GM18508 (cell line): Measurements from ENCODE around the gene EPHA4.

Experiments used
- ATAC-seq: cut with Tn5 transposase; IDR thresholded peaks from one replicate; pipeline ENCODE4 v1.9.1; 2021; ENCODE audit warnings: moderate number of reproducible peaks; ENCODE audit not compliant: insufficient read depth, unreplicated experiment

The EPHA4 gene

DNA sequence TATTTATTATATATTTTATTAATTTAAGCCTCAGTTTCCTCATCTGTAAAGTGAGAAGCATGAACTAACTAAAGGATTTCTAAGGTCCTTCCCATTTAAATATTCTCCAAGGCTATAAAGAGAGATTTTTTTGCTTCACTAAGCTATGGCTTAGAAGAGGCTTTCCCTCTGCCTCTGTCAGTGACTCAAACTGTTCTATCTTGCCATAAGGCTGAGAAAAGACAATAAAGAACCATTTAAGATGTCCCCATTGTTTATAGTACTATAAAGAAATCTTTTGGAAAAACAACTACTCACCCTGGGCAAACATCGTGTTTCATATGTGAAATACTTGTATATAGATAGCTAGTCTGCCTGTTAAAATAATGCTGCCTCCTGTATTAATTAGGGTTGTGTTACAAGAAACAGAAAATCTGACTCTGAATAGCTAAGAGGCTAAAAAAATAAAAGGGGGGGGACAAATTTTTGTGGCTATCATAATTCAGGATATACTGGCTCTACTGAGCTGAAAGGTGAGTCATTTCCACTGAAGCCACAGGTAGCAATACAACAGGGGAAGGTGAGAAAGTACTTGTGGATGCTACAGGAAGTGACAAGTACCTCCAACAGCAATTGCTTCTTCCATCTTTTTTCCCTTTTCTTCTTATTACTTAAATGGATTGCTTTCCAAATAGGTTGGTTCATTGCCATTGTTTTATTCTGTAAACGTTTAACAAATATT lies 25.4 kb downstream of the EPHA4 start:
- ATAC-seq = no peak

DNA sequence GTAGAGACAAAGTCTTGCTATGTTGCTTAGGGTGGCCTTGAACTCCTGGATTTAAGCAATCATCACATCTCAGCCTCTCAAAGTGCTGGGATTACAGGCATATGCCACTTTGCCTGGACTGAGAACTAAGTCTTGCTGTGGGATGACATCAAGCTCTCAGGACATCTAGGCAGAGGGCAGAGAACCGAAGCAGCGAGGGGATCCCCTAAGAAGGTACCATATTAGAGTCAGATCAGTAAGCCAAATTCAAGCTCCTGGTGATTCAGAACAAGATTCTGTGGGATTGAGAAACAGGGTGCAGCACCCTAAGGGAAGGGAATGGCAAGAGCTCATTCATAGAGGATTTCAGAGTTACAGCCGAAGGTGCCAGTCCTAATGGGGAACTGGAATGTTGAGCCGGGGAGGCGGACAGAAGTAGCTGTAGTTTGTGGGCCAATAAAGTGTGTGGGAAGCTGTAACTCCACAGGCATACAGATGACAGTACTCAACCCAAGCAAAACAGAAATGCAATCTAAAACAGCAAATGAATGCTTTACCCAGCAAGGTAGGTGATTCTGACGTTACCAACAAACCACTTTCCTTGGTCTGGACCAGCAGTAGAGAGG lies 30.9 kb downstream of the EPHA4 start:
- no peak for ATAC-seq

DNA sequence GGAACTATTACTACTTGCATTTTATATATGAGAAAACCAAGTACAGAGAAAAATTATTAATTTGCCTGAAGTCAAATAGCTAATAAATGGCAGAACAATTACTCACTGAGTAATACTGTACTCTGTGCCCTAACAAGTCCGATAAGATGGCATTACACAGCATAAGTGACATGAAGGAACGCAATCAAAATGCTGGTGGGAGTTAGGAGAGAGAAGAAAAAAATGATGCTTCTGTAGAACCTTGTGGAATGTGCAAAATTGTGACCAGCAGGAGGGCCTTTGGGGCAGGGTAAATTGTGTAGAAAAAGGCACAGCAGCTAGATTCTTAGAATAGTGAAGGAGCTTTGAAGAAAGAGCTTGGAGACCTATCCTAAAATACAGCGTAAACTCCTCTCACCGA lies 32.9 kb downstream of the EPHA4 start:
- no peak for ATAC-seq

DNA sequence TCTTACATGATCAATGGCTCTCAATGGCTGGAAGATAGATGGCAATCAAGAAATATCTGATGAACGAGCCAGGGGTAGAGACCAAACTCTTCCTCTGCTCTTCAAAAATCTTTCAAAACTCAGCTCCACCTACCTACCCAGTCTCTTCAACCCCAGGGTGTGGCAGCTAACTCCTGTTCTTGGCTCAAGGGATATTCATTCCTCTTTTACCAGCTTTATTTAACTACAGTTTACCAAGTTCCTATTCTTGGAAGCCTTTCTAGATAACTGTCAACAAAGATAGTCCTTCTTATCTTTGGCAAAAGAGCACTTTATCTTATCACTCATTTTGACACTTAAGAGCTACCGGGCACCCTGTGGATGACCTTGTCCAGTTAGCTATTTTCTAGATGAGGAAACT lies 36.3 kb downstream of the EPHA4 start:
- no peak for ATAC-seq

DNA sequence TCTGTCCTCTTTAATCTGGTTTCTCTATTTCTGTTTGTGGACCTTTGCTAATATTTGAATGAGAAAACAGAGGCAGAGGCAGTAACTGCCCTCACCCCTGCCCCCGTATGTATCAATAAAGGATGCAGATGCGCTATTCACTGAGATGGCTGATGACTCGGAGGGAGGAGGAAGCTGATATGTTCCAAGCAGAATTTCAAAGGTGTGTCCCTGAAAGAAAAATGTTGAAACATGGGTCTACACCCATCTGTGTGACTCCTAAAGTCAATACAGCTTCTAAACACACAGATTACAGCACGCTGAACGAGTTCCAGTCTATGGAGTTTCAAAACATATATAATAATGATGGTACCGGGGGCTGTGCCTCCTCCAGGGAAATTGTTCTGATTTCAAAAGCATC lies 38.8 kb downstream of the EPHA4 start:
- no peak for ATAC-seq

DNA sequence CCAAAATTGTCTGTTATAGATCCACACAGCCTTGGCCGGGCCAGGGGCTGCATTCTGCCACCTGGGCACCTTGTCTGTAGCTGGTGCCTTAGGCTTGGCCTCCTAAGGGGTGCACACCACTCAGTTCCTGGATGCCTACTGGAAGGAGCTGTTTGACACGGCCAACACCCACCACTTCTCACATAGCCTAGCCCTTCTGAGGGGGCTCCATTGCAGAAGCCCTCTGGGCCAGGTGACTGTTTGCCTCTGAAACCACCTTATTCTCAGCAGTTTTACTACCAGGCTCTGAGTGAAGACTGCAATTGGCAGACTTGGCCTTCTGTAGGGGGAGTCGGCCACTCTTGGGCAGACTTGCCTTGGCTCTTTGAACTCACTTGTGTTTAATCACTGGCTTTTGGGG lies 39.5 kb downstream of the EPHA4 start:
- no peak for ATAC-seq

DNA sequence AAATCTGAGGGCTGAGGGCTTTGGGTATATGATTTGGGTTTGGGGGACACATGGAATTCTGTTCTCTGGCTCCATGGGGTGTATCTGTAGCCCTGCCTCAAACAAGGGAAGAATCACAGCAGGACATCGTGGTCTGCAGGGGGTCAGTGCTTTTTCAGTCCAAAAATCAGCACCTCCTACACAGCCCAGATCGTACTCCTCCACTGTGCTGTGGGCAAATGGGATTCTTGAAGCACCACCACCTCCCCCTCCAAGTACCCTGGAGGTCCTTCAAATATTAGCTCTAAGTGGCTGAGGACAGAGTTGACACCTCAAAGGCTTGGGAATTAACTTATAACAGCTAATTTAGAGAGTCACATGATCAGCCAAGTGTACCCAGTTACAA lies 41.5 kb downstream of the EPHA4 start:
- ATAC-seq = no peak

DNA sequence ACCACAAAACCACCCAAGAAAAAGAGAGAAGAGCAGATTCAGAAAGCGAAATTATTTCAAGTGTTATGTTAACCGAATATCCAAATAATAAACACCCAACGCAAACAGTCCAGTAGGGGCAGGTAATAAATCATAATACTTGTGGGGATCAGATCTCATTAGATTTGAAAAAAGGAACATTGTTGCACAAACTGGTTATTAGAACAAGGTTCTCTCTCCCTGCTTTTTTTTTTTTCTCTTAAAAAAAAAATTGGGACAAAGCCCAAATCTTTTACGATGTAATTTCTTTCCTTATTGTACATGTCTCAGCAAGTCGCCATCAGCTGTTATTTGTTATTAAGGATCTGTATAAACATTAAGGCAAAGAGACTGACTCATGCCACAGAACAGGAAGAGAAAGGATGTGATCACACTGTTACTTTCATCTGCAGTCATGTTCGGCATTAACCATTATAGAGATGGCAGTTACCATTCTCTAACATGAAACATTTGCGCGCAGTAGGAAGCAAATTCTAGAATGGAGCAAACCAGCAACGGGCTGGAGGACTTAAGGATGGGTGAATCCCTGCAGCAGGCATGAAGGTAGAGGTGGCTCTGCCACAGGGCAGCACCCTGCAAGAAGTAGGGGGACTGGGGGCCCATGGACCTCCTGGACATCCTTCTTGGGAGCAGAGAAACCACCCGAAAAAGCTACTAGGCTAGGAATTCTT lies 42.0 kb downstream of the EPHA4 start:
- no peak for ATAC-seq

DNA sequence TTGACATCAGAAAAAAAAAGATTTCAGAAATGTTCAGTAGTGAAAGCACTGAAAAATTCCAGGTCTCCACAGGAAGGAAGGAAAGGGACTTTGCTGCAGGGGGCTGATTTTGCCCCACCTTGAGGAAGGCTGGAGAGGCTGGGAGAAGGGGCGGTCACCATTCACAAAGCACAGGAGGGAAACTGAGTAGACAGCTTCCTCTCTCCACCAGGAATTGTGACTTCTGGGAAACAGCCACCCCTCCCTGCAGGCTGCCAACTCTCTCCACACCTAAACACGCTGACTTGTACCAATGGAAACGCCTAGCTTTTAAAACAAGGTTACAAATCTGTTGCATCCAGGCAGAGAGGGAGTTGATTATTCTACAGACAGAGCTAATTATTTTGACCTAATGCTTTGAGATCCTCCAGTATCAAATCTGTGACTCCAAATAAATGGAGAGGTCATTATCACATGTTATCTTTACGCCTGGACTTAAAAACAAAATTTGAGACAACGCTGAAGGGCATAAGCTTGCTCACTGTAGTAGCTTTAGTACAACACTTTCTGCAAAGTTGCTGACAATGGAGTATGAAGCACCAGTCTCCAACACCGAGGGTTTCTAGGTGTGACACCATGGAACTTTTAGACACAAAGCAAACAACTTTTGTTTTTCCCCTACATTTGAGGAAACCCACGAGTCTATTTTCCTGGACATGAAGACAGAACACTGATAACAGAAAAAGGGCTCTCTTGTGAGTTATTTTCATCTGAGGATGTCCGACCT lies 42.7 kb downstream of the EPHA4 start:
- no peak for ATAC-seq

DNA sequence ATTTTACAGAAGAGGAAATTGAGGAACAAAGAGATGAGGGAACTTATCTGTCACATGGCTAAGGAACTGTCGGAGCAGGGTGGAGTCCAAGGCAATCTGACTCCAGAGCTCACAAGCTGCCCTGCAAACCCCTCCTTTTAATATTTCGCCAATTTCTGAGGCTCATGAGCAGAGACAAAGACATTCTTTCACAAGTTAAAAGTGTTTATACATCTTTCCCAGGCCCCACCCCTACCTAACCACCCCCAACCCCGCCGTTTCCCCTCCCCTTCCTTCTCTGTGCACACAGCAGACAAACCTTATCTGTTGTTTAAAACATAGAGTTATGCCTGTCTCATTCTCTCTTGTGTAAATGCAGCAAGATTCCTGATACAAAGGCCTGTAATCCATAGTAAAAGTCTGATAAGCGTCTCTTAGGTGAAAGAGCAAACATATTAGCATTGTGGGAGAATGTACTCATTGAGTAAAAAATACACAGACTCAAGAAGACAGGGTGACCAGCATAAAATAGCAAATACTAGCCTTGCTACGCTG lies 44.3 kb downstream of the EPHA4 start:
- ATAC-seq = no peak

DNA sequence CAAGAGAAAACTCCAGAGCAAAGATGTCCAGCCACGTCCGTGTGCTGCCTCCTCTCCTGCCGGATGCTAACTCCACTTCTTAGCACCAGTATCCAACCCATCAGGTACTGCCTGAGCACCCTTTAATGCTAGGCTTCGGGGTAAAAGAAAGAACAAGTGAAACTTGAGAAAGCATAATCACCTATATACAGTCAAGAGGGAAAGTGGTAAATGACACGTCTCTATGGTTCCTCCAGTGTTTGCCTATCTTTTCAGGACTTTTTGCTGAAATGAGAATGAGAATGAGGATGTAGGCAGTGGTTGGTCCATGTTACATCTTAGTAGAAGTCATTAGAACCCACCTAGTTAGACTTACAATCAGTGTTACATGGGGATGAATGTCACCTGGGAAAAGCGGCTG lies 47.9 kb downstream of the EPHA4 start:
- no peak for ATAC-seq

DNA sequence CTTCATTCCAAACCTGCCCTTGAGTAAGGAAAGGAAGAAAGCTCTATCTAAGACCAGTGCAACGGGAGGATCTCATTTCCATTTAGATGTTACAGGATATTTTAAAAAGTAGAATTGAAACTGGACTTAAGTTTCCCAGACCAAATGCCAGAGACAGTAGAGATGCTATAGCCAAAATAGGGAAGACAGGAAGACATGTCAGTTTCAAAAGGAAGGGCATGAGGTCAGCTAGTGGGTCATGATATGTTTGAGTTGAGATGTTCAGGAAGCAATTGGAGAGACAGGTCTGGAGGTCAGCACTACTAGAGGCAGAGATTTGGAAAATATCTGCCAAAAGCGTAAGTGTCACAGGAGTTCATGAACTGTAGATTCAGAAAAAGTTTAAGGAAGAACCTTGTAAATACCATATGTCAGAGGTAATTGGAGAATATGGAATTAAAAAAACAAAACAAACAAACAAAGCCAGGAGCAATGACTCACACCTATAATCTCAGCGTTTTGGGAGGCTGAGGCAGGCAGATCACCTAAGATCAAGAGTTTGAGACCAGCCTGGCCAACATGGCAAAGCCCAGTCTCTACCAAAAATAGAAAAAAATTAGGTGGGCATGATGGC lies 50.8 kb downstream of the EPHA4 start:
- ATAC-seq = no peak

DNA sequence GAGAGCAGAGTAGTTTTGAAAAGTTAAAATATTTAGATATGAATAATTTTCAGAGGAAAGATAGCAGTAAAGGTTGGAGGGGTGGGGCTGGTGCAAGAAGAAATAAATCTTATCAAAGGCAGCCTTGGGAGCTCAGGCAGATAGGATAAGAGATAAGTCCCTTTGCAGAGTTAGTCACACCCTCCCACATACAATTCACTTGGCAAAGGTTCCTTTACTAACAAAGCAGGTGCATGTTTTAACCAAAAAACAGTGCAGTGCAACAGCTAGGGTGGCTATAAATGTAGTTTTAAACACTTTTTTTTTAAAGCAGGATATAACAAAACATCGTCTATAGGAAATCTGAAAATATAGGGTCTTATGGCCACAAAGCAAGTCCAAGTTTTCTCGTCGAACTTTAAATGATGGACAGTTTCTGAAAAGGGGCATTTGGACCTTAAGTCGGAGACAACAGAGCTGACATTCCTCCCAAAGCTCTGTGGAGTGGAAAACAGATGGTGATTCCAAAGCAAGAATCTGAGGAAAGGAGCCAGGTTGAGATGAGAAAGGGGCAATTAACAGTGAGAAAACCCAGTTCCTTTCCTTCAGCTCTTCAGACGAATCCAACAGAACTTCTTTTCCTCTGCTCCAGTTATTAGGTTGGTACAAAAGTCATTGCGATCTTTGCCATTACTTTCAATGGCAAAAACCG lies 53.0 kb downstream of the EPHA4 start:
- no peak for ATAC-seq

DNA sequence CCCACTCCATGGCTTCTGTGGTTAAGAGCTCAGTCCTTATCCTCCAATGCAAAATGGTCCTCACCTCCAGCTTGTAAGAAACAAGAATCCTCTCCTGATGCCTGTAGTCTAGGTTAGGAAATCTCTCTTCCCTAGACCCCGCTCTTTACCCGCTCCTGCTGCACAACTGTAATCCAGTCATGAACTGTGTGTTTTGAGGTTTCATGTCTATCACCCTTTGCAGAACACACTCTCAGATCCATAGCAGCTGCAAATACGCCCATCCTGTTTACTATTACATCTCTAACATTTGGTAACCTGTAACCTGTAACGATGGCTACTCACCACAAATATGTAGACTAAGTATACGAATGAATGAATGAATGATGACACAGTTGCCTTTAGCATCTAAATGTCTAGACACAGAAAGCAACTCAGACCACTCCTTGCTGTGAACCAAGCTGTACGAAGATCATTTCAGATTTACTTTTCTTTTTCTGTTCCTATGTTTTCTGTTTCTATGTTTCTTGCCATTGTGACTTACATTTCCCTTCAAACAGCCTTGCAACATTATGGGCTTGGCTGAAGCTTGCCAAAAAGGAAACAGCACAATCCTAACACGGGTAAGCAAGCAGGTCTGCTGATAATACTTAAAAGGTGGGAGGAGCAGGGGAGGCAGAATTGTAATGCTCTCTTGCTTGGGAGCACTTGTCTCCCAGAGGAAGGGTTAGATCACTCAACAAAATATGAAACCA lies 53.7 kb downstream of the EPHA4 start:
- ATAC-seq = peak; percentile 40

DNA sequence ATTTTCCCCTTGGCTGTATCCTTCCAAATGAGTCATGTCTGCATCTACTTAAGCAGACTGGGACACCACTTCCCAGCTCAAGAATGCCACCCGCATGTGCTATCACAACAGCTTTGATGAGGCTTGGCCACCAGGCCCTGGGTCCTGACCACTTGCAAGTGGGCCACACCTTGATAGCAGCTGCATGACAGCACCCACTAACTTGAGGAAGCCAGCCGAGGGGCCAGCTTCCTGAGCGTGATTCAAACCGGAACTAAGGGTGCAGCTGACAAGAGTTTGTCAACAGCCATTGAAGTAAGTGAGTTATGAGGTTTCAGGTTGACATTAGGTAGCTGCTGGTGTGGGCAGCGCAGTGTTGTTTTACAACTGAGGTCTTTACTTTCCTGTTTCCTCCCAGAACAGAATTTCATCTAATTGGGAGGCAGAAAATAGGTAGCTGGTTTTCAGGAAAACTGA lies 54.4 kb downstream of the EPHA4 start:
- peak; percentile 95 for ATAC-seq

DNA sequence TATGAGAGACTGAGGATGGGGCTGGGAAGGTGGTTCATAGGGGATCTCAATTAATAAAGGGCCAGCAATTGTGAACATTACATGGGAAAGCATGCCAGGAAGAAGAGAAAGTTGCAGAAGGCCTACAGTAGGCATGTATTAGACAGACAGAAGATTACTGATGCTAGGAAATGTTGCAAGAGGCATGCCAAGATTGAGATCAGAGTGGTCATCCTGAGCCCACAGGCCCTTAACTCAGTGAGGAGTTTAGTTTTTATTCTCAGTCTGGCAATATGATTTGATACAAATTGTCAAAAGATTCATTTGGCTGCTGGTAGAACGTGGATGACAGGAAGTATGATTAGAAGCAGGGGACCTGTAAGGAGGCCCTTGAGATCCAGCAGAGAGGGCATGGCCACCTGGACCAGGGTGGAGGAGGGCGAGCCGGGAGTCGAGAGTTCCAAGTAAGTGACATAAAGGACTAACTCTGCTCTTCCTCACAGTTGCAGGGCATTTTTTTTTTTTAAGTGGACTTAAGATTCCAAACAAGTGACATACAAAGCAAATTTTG lies 54.9 kb downstream of the EPHA4 start:
- ATAC-seq = no peak

DNA sequence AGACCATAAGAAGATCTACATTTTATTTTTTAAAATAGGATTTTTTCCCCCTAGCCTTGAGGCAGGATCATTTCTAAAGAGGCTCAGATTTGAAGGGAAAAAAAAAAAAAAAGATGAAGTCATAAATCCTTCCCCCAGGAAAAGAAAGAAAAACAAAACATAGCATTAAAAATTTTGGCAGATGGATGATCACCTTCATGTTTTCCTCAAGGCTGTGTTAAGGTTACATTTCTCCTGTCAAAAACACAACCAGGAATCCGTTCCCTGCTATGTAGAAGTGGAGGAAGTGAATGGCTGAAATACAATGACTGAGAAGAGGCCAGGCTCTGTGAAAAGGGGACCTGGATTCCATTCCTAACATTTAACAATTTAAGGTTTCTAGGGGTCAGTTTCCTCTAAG lies 56.2 kb downstream of the EPHA4 start:
- no peak for ATAC-seq

DNA sequence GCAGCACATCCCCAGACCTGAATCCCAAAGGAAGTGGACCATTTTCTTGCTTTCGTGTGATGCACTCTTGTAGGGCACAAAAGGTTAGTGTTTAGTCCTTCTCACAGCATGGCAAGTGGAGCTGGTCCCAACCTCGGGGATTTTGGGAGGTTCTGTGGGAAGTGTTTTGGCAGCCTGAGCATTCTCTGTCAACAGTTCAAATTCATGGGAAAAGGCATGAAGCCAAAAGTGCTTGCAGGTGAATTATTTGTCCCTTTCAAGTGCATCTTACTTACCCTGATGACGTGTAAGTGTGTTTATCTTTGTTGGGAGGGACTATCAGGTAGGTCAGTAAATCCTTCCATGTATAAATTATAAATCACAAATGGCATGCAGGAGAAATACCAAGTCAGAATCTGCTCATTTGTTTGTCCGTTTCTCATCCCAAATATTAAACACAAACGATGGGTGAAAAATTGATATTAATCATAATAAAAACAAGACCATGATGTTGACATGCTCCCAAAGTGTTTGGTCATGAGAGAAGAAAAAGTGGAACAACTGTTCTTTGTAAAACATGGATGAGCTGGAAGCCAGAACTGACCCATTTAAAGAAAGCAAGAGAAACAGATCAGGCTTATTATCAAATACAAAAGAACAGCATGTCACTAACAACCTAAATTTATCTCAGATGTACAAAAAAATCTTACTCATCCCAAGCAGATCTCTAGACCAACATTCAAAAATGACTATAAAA lies 57.6 kb downstream of the EPHA4 start:
- ATAC-seq = no peak
